K562 (cell line): ENCODE data around the gene AASDH. TPM values are rescaled to one million over a fixed set of nuclear protein-coding genes. Genes with fewer than 3 reads are reported as not detected.
A peak's percentile ranks its signal among the peaks of the same experiment; 100 is the strongest.

Experiments used
- ARHGAP35 ChIP-seq: fragments of 450-650 bp; IDR thresholded peaks from 2 replicates; pipeline ENCODE4 v1.6.1; 2018; ENCODE audit not compliant: partially characterized antibody
- BRD9 ChIP-seq: fragments of 450-650 bp; IDR thresholded peaks from 2 replicates; pipeline ENCODE4 v1.6.1; 2018; ENCODE audit warnings: low read depth; ENCODE audit not compliant: partially characterized antibody
- CGGBP1 ChIP-seq: fragments of 250-450 bp; sonication (Bioruptor Pico); IDR thresholded peaks from 2 replicates; pipeline ENCODE4 v1.9.0; 2021; ENCODE audit warnings: mild to moderate bottlenecking
- CHCHD3 ChIP-seq: fragments of 250-450 bp; sonication (Bioruptor Pico); IDR thresholded peaks from 2 replicates; pipeline ENCODE4 v2.1.2; 2022; ENCODE audit warnings: mild to moderate bottlenecking
- E2F1 ChIP-seq: sonication (generic); formaldehyde crosslinking; IDR thresholded peaks from 2 replicates; pipeline ENCODE4 v1.8.1; 2023; ENCODE audit warnings: mild to moderate bottlenecking, missing genetic modification reagents, moderate library complexity
- E2F6 ChIP-seq, 2 experiments: IDR thresholded peaks; 2 replicates each; pipeline ENCODE4 v1.6.1; 2011; ENCODE audit warnings: borderline replicate concordance in 1 of 2, control low read depth in 1 of 2, low read depth in 1 of 2, low read length in 1 of 2, mild to moderate bottlenecking in 1 of 2, mixed read lengths in 1 of 2, moderate library complexity in 1 of 2; ENCODE audit not compliant: insufficient read depth in 1 of 2, insufficient read length in 1 of 2, poor library complexity in 1 of 2, severe bottlenecking in 1 of 2; ENCODE audit errors: extremely low read depth in 1 of 2
- GABPA ChIP-seq: fragments of 200-800 bp; sonication (Bioruptor generic); conservative IDR thresholded peaks from 2 replicates; pipeline ENCODE4 v1.6.1; 2016; ENCODE audit warnings: low read depth, missing genetic modification characterization, missing compliant biosample characterization
- JUN ChIP-seq, 2 experiments: sonication (generic) in 1 of 2; formaldehyde crosslinking in 1 of 2; IDR thresholded peaks; 2 replicates each; pipeline versions ENCODE4 v1.6.1 to v1.8.0; 2012 to 2022; ENCODE audit warnings: borderline replicate concordance in 2 of 2, mild to moderate bottlenecking in 2 of 2, improper control_type of control experiment in 1 of 2, low read depth in 1 of 2, low read length in 1 of 2, missing genetic modification reagents in 1 of 2
- MCM3 ChIP-seq: fragments of 450-650 bp; IDR thresholded peaks from 2 replicates; pipeline ENCODE4 v1.6.1; 2016
- NCOA2 ChIP-seq, 2 experiments: fragments of 450-650 bp; IDR thresholded peaks; 2 replicates each; pipeline ENCODE4 v1.6.1; 2018; ENCODE audit warnings: mild to moderate bottlenecking in 2 of 2, moderate library complexity in 1 of 2; ENCODE audit not compliant: partially characterized antibody in 2 of 2
- NCOR1 ChIP-seq: fragments of 450-650 bp; IDR thresholded peaks from 2 replicates; pipeline ENCODE4 v1.6.1; 2016; ENCODE audit warnings: mild to moderate bottlenecking, moderate library complexity
- STAT5A ChIP-seq: IDR thresholded peaks from 2 replicates; pipeline ENCODE4 v1.6.1; 2012; ENCODE audit warnings: low read length, inconsistent platforms, borderline replicate concordance
- SUPT5H ChIP-seq: fragments of 450-650 bp; IDR thresholded peaks from 2 replicates; pipeline ENCODE4 v1.6.1; 2016
- TBP ChIP-seq: optimal IDR thresholded peaks from 2 replicates; pipeline ENCODE3; 2011; ENCODE audit warnings: low read depth, low read length, improper control_type of control experiment
- TGIF2 ChIP-seq: sonication (generic); formaldehyde crosslinking; IDR thresholded peaks from 2 replicates; pipeline ENCODE4 v1.8.1; 2022; ENCODE audit warnings: mild to moderate bottlenecking, missing genetic modification reagents, moderate library complexity
- THAP12 ChIP-seq: fragments of 250-450 bp; sonication (Bioruptor Pico); IDR thresholded peaks from 2 replicates; pipeline ENCODE4 v1.9.0; 2021; ENCODE audit warnings: mild to moderate bottlenecking, inconsistent platforms
- ZNF444 ChIP-seq: fragments of 250-450 bp; sonication (Bioruptor Pico); IDR thresholded peaks from 2 replicates; pipeline ENCODE4 v1.4.0; 2020; ENCODE audit warnings: mild to moderate bottlenecking, moderate library complexity
- ZNF586 ChIP-seq: fragments of 450-650 bp; formaldehyde crosslinking; conservative IDR thresholded peaks from 2 replicates; pipeline ENCODE4 v1.4.0; 2020; ENCODE audit warnings: mild to moderate bottlenecking, moderate library complexity
- polyA plus RNA-seq, 8 experiments: library from polyadenylated mRNA; depleted of rRNA in 4 of 8; stranded (reverse) in 5 of 8; unstranded in 3 of 8; fragments of >200 nt; fragmentation: Nextera tagmentation in 2 of 8; fragmentation: Illumina TruSeq in 1 of 8; extraction: Ambion mirVana in 2 of 8; extraction: Trizol in 1 of 8; gene quantifications; 2 replicates each; pipeline versions ENCODE4 v1.2.1 to v1.2.3, GENCODE V29; 2011 to 2014; ENCODE audit warnings: inconsistent platforms in 1 of 8, missing spikeins in 1 of 8
- total RNA-seq, 7 experiments: library from RNA; depleted of rRNA in 6 of 7; stranded (reverse); fragments of >200 nt in 6 of 7; fragmentation: Illumina TruSeq in 2 of 7; extraction: Trizol in 2 of 7; gene quantifications; 2 replicates each; pipeline versions ENCODE4 v1.2.1 to v1.2.3, GENCODE V29; 2011 to 2021; ENCODE audit warnings: low replicate concordance in 1 of 7

Gene AASDH
- total and polyA plus RNA-seq, 9 of the 15 experiments (the other 6 are each of a cell fraction or from before 2014, with no cell fraction given): 8.6 to 29.7 (median 13.7) TPM

GRCh38 chr4:56387023-56388001 lies at the start of gene AASDH (continued):
- TF ChIP-seq E2F1 (CRISPR knock-in tag) (no peak; the same call in 1 of the 2 replicates), SUPT5H (peak; percentile 98), TGIF2 (no peak), ZNF444 (CRISPR knock-in tag) (no peak), MCM3 (no peak), NCOR1 (peak; percentile 28; the same call in 1 of the 2 replicates), ARHGAP35 (no peak), STAT5A (no peak; the same call in 1 of the 2 replicates), TBP (peak; percentile 88), GABPA (peak; percentile 58; the same call in 1 of the 2 replicates), ZNF586 (CRISPR knock-in tag) (no peak), BRD9 (no peak), CHCHD3 (peak; percentile 69; the same call in 1 of the 2 replicates), CGGBP1 (CRISPR knock-in tag) (0 out of 2 replicates have a peak, but pooled peaks have one; percentile 7), NCOA2 (IDR thresholded peaks at IDR 0.05; ENCODE audit: partially characterized antibody in 2 of 2) (no peak), JUN (IDR thresholded peaks at IDR 0.05; ENCODE audit: borderline replicate concordance, low read depth, low read length) (peak; percentile 73; the same call in 1 of the 2 replicates), JUN (CRISPR knock-in tag; IDR thresholded peaks at IDR 0.05; ENCODE audit: borderline replicate concordance) (no peak), THAP12 (peak; percentile 7; the same call in 1 of the 2 replicates), E2F6 (IDR thresholded peaks at IDR 0.05; ENCODE audit: borderline replicate concordance in 1 of 2, extremely low read depth in 1 of 2, insufficient read depth in 1 of 2, insufficient read length in 1 of 2, low read depth in 1 of 2, low read length in 1 of 2, poor library complexity in 1 of 2, severe bottlenecking in 1 of 2) (peak; percentile 28 to 60)
